Stimulated activated CD4-positive, alpha-beta T cell treated with anti-CD3 and anti-CD28 coated beads, Interleukin-2, amount 100 ng/mL, for 48 hours (primary cell): ENCODE measurements around the gene C19orf38.

Experiments
- DNase-seq, 2 donors: peaks; one replicate each; pipeline ENCODE4 v3.0.0-alpha.2; 2020

The C19orf38 gene

GRCh38 chr19:10881403-10882107, 33.3 kb downstream of the C19orf38 start:
- no peak for DNase-seq

GRCh38 chr19:10882108-10882457, 33.9 kb downstream of the C19orf38 start:
- no peak for DNase-seq

- no peak for DNase-seq
Measured at GRCh38 chr19:10884274-10884673, 36.1 kb downstream of the C19orf38 start.

GRCh38 chr19:10885201-10886169, 37.3 kb downstream of the C19orf38 start:
- DNase-seq: no peak

GRCh38 chr19:10887616-10888367, 39.6 kb downstream of the C19orf38 start:
- DNase-seq: no peak

- no peak for DNase-seq
Measured at GRCh38 chr19:10888421-10888866, 40.2 kb downstream of the C19orf38 start.

- DNase-seq: no peak
Measured at GRCh38 chr19:10889880-10890279, 41.7 kb downstream of the C19orf38 start.

- DNase-seq: no peak
Measured at GRCh38 chr19:10891405-10892086, 43.3 kb downstream of the C19orf38 start.

- no peak for DNase-seq
Measured at GRCh38 chr19:10892256-10892655, 44.0 kb downstream of the C19orf38 start.

GRCh38 chr19:10894911-10895213, 46.6 kb downstream of the C19orf38 start:
- no peak for DNase-seq

GRCh38 chr19:10895363-10895762, 47.1 kb downstream of the C19orf38 start:
- no peak for DNase-seq

GRCh38 chr19:10895920-10896319, 47.7 kb downstream of the C19orf38 start:
- DNase-seq: no peak

- DNase-seq: no peak
Measured at GRCh38 chr19:10896851-10897526, 48.8 kb downstream of the C19orf38 start.

GRCh38 chr19:10898633-10899032, 50.4 kb downstream of the C19orf38 start:
- no peak for DNase-seq

- DNase-seq: no peak
Measured at GRCh38 chr19:10899151-10899653, 51.0 kb downstream of the C19orf38 start.

GRCh38 chr19:10907925-10908324, 59.7 kb downstream of the C19orf38 start:
- no peak for DNase-seq

GRCh38 chr19:10908380-10908960, 60.3 kb downstream of the C19orf38 start:
- DNase-seq: no peak

- no peak for DNase-seq
Measured at GRCh38 chr19:10911579-10912363, 63.6 kb downstream of the C19orf38 start.

GRCh38 chr19:10912619-10913018, 64.4 kb downstream of the C19orf38 start:
- DNase-seq: no peak

- no peak for DNase-seq
Measured at GRCh38 chr19:10913716-10914340, 65.6 kb downstream of the C19orf38 start.
